GM19328 (cell line): Measurements from ENCODE around the gene NPR3.
"Not testable (repeated sequence)": the region's sequence is repeated elsewhere in the genome, so short reads cannot be mapped to it uniquely, and the experiment has no call there.

Experiments used
- ATAC-seq: cut with Tn5 transposase; IDR thresholded peaks from one replicate; pipeline ENCODE4 v1.9.1; 2021; ENCODE audit warnings: mild to moderate bottlenecking, moderate library complexity; ENCODE audit not compliant: unreplicated experiment

The NPR3 gene

DNA sequence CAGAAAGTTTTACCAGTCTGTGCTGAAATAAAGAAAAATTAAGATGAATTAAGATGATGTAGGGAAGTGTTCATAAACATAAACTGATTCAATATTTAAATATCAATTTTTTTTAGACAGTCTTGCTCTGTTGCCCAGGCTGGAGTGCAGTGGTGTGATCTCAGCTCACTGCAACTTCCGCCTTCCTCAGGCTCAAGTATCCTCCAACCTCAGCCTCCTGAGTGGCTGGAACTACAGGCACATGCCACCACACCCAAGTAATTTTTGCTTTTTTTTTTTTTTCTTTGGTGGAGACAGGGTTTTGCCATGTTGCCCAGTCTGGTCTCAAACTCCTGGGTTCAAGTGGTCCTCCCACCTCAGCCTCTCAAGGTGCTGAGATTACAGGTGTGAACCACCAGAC, 94.3 kb downstream of the NPR3 start:
- not testable (repeated sequence) for ATAC-seq

DNA sequence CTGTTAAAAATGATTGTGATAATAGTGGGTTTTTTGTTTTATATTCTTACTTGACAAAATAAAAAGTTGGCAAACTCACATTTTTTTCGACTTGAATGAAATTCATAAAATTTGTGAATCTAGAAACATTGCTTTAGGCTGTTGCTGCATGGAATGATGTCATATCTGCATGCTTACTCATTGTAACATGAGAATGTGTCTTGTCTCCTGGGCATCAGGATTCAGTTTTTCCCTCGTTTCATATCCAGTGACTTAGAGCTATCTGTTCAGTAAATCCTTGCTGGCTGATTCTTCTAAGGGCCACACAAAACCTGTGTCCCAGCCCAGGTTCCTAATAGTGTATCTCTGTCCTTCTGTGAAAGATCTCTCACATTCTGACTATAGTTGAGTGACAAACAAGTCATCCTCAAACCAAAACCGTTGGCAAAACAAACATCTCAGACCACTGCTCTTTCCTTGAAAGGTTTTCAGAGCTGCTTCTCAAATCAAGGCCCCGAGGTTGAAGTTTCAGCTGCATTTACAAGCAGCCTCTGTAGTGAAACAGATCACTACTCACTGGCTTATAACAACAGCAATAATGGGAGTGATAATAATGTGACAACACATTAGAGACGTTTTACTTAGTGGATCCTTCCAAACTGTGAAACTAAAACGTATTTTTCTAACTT, 95.0 kb downstream of the NPR3 start:
- no peak for ATAC-seq

DNA sequence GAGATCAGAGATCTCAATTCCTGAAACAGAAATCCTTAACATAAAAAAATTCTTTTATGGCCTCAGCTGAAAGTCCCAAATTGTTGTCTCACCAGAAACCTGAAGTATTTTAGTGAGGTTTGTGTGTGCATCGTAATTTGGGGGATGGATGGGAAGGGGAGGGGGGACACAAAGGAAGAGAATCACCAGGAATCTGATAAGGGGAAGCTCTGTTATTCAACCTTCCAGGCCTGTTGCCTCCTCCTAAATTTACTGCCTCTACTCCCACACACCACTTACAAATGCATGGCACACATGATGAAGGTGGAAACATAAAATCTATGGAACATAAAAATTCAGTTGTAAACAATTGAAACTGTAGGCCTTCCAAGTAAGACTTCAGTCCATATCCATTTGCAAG, 97.7 kb downstream of the NPR3 start:
- ATAC-seq = no peak

GRCh38 chr5:32810804-32811203, 99.7 kb downstream of the NPR3 start:
- no peak for ATAC-seq

DNA sequence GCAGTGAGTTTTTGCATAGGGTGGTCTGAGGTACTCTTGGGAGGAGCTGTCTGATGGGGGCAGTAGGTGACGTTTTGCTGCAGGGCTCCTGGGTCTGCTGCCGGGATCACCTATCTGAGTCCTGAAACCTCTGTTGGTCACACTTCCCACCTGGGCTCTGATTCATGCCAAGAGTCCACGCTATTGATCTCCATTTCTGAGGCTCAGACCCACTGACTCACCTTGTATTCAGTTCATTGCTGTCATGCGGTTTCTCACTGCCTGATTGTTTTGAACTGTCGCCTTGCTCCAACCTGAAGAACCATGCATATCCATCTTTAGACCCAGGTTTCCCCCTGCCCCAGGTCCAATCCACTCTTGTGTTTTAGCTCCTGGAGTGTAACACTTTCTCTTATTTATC, 101.3 kb downstream of the NPR3 start:
- ATAC-seq = no peak

GRCh38 chr5:32814141-32814540, 103.0 kb downstream of the NPR3 start:
- ATAC-seq = no peak

DNA sequence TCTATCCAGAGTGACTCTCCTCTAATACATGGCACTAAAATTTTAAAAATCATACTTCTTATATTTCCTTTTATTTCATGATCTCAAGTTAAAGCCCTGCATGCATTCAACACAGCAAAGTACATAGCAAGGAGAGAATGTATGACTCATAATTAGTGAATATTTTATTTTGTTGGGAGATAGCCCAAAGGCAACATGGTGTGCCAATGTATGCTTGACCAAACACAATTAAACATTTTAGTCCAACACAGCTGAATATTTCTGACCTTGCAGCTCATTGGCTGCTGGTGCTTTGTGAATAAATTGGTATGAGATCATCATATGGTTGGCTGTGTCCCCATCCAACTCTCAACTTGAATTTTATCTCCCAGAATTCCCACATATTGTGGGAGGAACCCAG, 103.5 kb downstream of the NPR3 start:
- ATAC-seq = no peak

GRCh38 chr5:32827981-32828380, 116.9 kb downstream of the NPR3 start:
- no peak for ATAC-seq

- no peak for ATAC-seq
These were observed 117.4 kb downstream of the NPR3 start for GRCh38 chr5:32828492-32828891.

DNA sequence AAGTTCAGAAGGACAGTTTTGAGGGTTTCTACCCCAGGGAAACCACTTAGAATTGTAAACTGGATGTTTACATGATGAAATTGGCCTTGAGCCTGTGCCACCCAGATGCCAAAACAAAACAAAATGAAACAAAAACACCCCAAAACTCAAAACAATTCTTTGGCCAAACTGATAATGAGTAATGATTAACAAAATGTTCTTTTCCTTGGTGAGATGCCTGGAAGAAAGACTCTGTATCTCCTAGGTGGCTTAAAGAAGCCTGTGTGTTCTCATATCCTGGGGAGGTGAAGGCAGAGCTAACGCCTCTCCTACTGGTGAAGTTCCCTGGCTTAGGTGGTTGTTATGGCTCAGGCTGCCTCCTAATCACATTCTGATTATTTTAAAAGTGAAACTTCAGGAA, 120.5 kb downstream of the NPR3 start:
- ATAC-seq = no peak

DNA sequence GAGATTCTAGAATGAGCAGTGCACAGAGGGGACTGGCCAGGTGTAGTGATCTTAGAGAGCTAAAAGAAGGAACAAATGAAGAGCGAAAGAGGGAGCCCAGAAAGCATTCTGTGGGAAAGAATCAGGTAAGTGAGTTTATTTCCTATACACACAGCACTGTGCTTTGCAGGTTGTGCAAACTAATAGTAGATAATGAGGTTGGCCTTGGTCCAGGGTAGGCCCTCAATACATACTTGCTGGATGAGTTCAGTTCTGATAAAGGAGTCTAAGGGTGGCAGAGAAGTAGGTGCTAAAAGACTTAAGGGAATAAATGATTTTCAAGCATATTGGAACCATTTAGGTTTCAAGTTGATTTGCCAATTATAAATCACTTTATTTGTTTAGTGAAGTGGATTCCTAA, 122.0 kb downstream of the NPR3 start:
- no peak for ATAC-seq

GRCh38 chr5:32833663-32834062, 122.5 kb downstream of the NPR3 start:
- ATAC-seq = no peak

DNA sequence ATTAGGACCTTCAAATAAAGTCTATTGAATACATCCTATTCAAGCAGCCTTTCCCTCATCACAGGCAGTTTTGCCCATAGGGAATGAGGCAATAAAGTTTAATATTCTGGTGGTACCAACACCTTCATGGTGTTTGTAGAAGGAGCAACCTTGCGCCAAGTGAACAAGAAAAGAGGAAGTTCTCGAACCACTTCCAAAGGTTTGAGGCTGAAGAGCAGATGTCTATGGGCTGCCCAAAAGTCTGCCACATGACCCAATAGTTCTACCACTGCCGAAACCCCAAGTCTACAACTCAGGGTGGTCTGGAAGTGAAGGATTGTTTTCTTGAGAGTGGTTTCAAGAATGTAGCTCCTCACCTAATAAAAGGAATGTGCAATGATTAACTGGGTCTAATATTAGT, 123.1 kb downstream of the NPR3 start:
- no peak for ATAC-seq

DNA sequence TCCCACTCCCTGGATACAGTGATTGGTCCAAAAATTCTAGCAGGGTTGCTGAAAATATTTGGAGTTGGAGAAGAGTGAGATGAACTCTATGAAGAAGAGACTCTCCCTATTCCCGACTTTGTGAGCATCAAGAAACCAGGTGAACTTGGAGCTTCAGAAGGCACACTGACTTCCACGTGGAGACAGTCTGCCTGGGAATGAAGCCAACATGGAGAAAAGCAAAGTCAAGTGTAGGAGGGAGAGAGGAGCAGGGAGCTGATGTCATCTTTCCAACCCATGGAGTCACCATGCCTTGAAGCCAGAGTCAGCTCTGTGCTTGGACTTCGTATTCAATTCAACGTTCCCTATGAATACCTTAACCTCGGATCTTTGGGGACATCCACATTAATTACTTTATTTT, 125.1 kb downstream of the NPR3 start:
- ATAC-seq = no peak

- ATAC-seq = no peak
These were observed 126.1 kb downstream of the NPR3 start for GRCh38 chr5:32837211-32837610.

- no peak for ATAC-seq
These were observed 128.0 kb downstream of the NPR3 start for GRCh38 chr5:32839106-32839505.

GRCh38 chr5:32840606-32841005, 129.5 kb downstream of the NPR3 start:
- ATAC-seq = no peak
